H1 (cell line): ENCODE results near the gene MEF2B. TPM values are rescaled to one million over a fixed set of nuclear protein-coding genes. Genes with fewer than 3 reads are reported as not detected.

Source experiments
- ASH2L ChIP-seq: fragments of 200-600, 300-600 bp; sonication (generic); IDR thresholded peaks from one replicate; pipeline ENCODE4 v1.7.1; 2017; ENCODE audit warnings: low read length
- ATF2 ChIP-seq: IDR thresholded peaks from 2 replicates; pipeline ENCODE4 v1.6.1; 2012; ENCODE audit warnings: low read length, inconsistent platforms
- CBX5 ChIP-seq: fragments of 300-800, 300-1000 bp; sonication (generic); IDR thresholded peaks from 2 replicates; pipeline ENCODE4 v1.7.1; 2016; ENCODE audit warnings: antibody characterized with exemption, low read length, low read depth
- CHD7 ChIP-seq: fragments of 300-600 bp; sonication (generic); IDR thresholded peaks from 2 replicates; pipeline ENCODE4 v1.7.1; 2012; ENCODE audit warnings: low read length, moderate library complexity, mild to moderate bottlenecking, inconsistent platforms; ENCODE audit not compliant: insufficient replicate concordance
- GABPA ChIP-seq: IDR thresholded peaks from 2 replicates; pipeline ENCODE4 v1.6.1; 2011; ENCODE audit warnings: mild to moderate bottlenecking, low read length, moderate library complexity, borderline replicate concordance; ENCODE audit not compliant: insufficient read depth
- KDM1A ChIP-seq: fragments of 200-600, 300-600 bp; sonication (generic); IDR thresholded peaks from 2 replicates; pipeline ENCODE4 v1.7.1; 2016; ENCODE audit warnings: mild to moderate bottlenecking, low read length, borderline replicate concordance
- KDM4A ChIP-seq: IDR thresholded peaks from one replicate; pipeline ENCODE4 v1.7.1; 2012; ENCODE audit warnings: low read depth, mild to moderate bottlenecking, moderate library complexity, low read length, inconsistent platforms; ENCODE audit not compliant: severe bottlenecking
- KDM5A ChIP-seq: fragments of 200-600 bp; IDR thresholded peaks from 2 replicates; pipeline ENCODE4 v1.7.1; 2012; ENCODE audit warnings: mild to moderate bottlenecking, low read length, inconsistent platforms, mixed read lengths
- NRF1 ChIP-seq: IDR thresholded peaks from 2 replicates; pipeline ENCODE4 v1.6.1; 2011; ENCODE audit warnings: mild to moderate bottlenecking, low read depth, low read length, improper control_type of control experiment
- POLR2A ChIP-seq, 2 experiments: IDR thresholded peaks; 1 replicate in 1 of 2; 2 replicates in 1 of 2; pipeline ENCODE4 v1.6.1; 2011; ENCODE audit warnings: low read depth in 2 of 2, low read length in 2 of 2, mild to moderate bottlenecking in 2 of 2; ENCODE audit errors: control extremely low read depth in 1 of 2
- RFX5 ChIP-seq: IDR thresholded peaks from 2 replicates; pipeline ENCODE4 v1.6.1; 2011; ENCODE audit warnings: low read depth, low read length, improper control_type of control experiment, borderline replicate concordance
- polyA plus RNA-seq, 7 experiments: library from polyadenylated mRNA; depleted of rRNA in 3 of 7; stranded (reverse) in 5 of 7; unstranded in 2 of 7; fragments of >200 nt in 5 of 7; fragments of 200-250 nt in 2 of 7; gene quantifications; 1 replicate in 5 of 7; 2 replicates in 1 of 7; 4 replicates in 1 of 7; pipeline versions ENCODE4 v1.2.1 to v1.2.3, GENCODE V29; 2011 to 2013; ENCODE audit warnings: missing spikeins in 2 of 7, mixed read lengths in 2 of 7
- total RNA-seq: library from RNA; stranded (reverse); fragmentation: NEBNext Ultra II Directional; extraction: Animal tissue kit (Norgen Biotek cat#: 25700); gene quantifications from 2 replicates; pipeline ENCODE4 v1.2.1, GENCODE V29; 2021

Gene MEF2B
- total and polyA plus RNA-seq, 2 of the 8 experiments (the other 6 are each of a cell fraction or from before 2014, with no cell fraction given) = 2.8 to 3.7 TPM

- TF ChIP-seq CHD7 (no peak), KDM1A (no peak), POLR2A (IDR thresholded peaks at IDR 0.05; ENCODE audit: control extremely low read depth in 1 of 2, low read depth in 2 of 2, low read length in 2 of 2) (no peak), ATF2 (no peak), KDM4A (no peak), NRF1 (no peak), CBX5 (no peak), ASH2L (no peak), RFX5 (no peak), KDM5A (no peak), GABPA (no peak)
These were observed 48.8 kb upstream of the MEF2B start (continued) for GRCh38 chr19:19218911-19219310.
